Muscle of back (tissue), 11 donors: ENCODE measurements around the gene TMEM143. TPM values are rescaled to one million over a fixed set of nuclear protein-coding genes. Genes with fewer than 3 reads are reported as not detected.
A peak's percentile ranks its signal among the peaks of the same experiment; 100 is the strongest.
"Not testable (repeated sequence)": the region's sequence is repeated elsewhere in the genome, so short reads cannot be mapped to it uniquely, and the experiment has no call there.

Experiments
- DNase-seq, 3 donors: peaks; one replicate each; pipeline versions ENCODE4 v3.0.0 to v3.0.0-alpha.2; 2013
- polyA plus RNA-seq, 10 donors: library from polyadenylated mRNA; unstranded; fragments of 120-200 nt; gene quantifications; one replicate each; pipeline ENCODE4 v1.2.1, GENCODE V29; 2013; ENCODE audit not compliant: insufficient read length in 10 of 10

TMEM143 gene
- polyA plus RNA-seq, 10 donors = 8.3 to 18.0 (median 14.3) TPM

GRCh38 chr19:48296963-48297734, 66.6 kb downstream of the TMEM143 start:
- no peak for DNase-seq

- no peak for DNase-seq
These were observed 68.3 kb downstream of the TMEM143 start for GRCh38 chr19:48295458-48295857.

GRCh38 chr19:48292798-48293197, 70.9 kb downstream of the TMEM143 start:
- peak in 1 of 3 donors; percentile 47 for DNase-seq

GRCh38 chr19:48291489-48291815, 72.3 kb downstream of the TMEM143 start:
- not testable (repeated sequence) for DNase-seq

GRCh38 chr19:48290771-48291488, 72.8 kb downstream of the TMEM143 start:
- DNase-seq = peak; percentile 78 to 94 (median 91)

GRCh38 chr19:48290401-48290770, 73.4 kb downstream of the TMEM143 start:
- DNase-seq = peak; percentile 41 to 57 (median 53)

- no peak for DNase-seq
These were observed 76.0 kb downstream of the TMEM143 start for GRCh38 chr19:48287748-48288147.

- peak in 1 of 3 donors; percentile 32 for DNase-seq
These were observed 78.8 kb downstream of the TMEM143 start for GRCh38 chr19:48284896-48285295.

GRCh38 chr19:48283908-48284307, 79.8 kb downstream of the TMEM143 start:
- peak in 1 of 3 donors; percentile 81 for DNase-seq

Other genes with a start within 250 kb of the TMEM143 start
- 10 to 100 TPM; 19.7 to 38.1 (median 24.5) TPM for gene LIG1, start 193.6 kb downstream of the TMEM143 start, polyA plus RNA-seq
- gene ZSWIM9, start 193.3 kb downstream of the TMEM143 start, polyA plus RNA-seq = 1 to 10 TPM; 3.8 to 8.1 (median 5.2) TPM
- 10 to 100 TPM; 29.1 to 62.3 (median 39.7) TPM for gene CARD8, start 108.0 kb downstream of the TMEM143 start, polyA plus RNA-seq
- gene ZNF114, start 93.9 kb downstream of the TMEM143 start, polyA plus RNA-seq = 1 to 10 TPM; 2.0 to 4.7 (median 2.5) TPM
- gene EMP3, start 38.4 kb downstream of the TMEM143 start, polyA plus RNA-seq = 100 to 1,000 TPM; 123 to 174 (median 150) TPM
- gene SYNGR4, start 427 bp upstream of the TMEM143 start, polyA plus RNA-seq = under 1 TPM in 2 of 10 donors, not detected in 8; 0.33 to 0.34 TPM
- gene KDELR1, start 27.6 kb upstream of the TMEM143 start, polyA plus RNA-seq = 100 to 1,000 TPM in 9 of 10 donors, 10 to 100 TPM in 1; 99.5 to 140 (median 124) TPM
- 1 to 10 TPM in 8 of 10 donors, under 1 TPM in 2; 0.83 to 2.5 (median 1.3) TPM for gene GRIN2D, start 29.7 kb upstream of the TMEM143 start, polyA plus RNA-seq
- 10 to 100 TPM; 14.9 to 27.8 (median 22.3) TPM for gene GRWD1, start 82.0 kb upstream of the TMEM143 start, polyA plus RNA-seq
- gene KCNJ14, start 91.6 kb upstream of the TMEM143 start, polyA plus RNA-seq = 1 to 10 TPM in 2 of 10 donors, under 1 TPM in 8; 0.59 to 1.1 (median 0.72) TPM
- gene CYTH2, start 105.4 kb upstream of the TMEM143 start, polyA plus RNA-seq = 10 to 100 TPM; 34.8 to 52.0 (median 40.0) TPM
- gene LMTK3, start 147.9 kb upstream of the TMEM143 start, polyA plus RNA-seq = under 1 TPM in 7 of 10 donors, not detected in 3; 0.04 to 0.70 (median 0.28) TPM
- gene SULT2B1, start 188.2 kb upstream of the TMEM143 start, polyA plus RNA-seq = 1 to 10 TPM in 2 of 10 donors, under 1 TPM in 4, not detected in 4; 0.21 to 3.5 (median 0.40) TPM
- gene SPACA4, start 242.8 kb upstream of the TMEM143 start, polyA plus RNA-seq = not detected